Gastrocnemius medialis (tissue), 4 donors: ENCODE measurements around the gene TPK1. TPM values are rescaled to one million over a fixed set of nuclear protein-coding genes. Genes with fewer than 3 reads are reported as not detected.
"Not testable (repeated sequence)": the region's sequence is repeated elsewhere in the genome, so short reads cannot be mapped to it uniquely, and the experiment has no call there.

Source experiments
- ATAC-seq, 2 donors: fragments of 150-250 bp; one replicate each; pipeline ENCODE4 v1.9.1; 2016
- DNase-seq, 2 donors: peaks; one replicate each; pipeline ENCODE4 v3.0.0-alpha.2; 2019
- H3K27ac ChIP-seq, 4 donors: fragments of 200-600 bp; sonication (generic); 1 replicate in 1 of 4; 2 replicates in 3 of 4; pipeline ENCODE4 v1.5.1; 2016 to 2018; ENCODE audit warnings: mild to moderate bottlenecking in 2 of 4, moderate library complexity in 1 of 4
- H3K27me3 ChIP-seq, 3 donors: fragments of 200-600 bp; sonication (generic) in 2 of 3; 1 replicate in 1 of 3; 2 replicates in 2 of 3; pipeline versions ENCODE4 v1.5.1 to v1.6.0; 2016 to 2019; ENCODE audit warnings: mild to moderate bottlenecking in 1 of 3, moderate library complexity in 1 of 3
- H3K36me3 ChIP-seq, 2 donors: fragments of 200-600 bp; sonication (generic) in 1 of 2; one replicate each; pipeline ENCODE4 v1.5.1; 2017 to 2018
- H3K4me1 ChIP-seq, 2 donors: fragments of 200-600 bp; sonication (generic) in 1 of 2; one replicate each; pipeline ENCODE4 v1.5.1; 2016 to 2017; ENCODE audit warnings: mild to moderate bottlenecking in 2 of 2
- H3K4me3 ChIP-seq, 4 donors: fragments of 200-600 bp; sonication (generic) in 3 of 4; 1 replicate in 1 of 4; 2 replicates in 3 of 4; pipeline ENCODE4 v1.5.1; 2016 to 2019; ENCODE audit warnings: mild to moderate bottlenecking in 2 of 4
- H3K9me3 ChIP-seq, 3 donors: fragments of 200-600 bp; sonication (generic) in 2 of 3; 1 replicate in 1 of 3; 2 replicates in 2 of 3; pipeline ENCODE4 v1.5.1; 2016 to 2019
- CTCF ChIP-seq, 5 experiments: fragments of 450-650 bp in 3 of 5; fragments of 200-600 bp in 2 of 5; sonication (generic) in 2 of 5; IDR thresholded peaks in 4 of 5; conservative IDR thresholded peaks in 1 of 5; 1 replicate in 4 of 5; 2 replicates in 1 of 5; pipeline ENCODE4 v1.5.1; 2016 to 2019; ENCODE audit warnings: antibody characterized with exemption in 5 of 5, mild to moderate bottlenecking in 3 of 5, moderate library complexity in 3 of 5
- POLR2A ChIP-seq, 2 donors: fragments of 450-650 bp; IDR thresholded peaks; one replicate each; pipeline ENCODE4 v1.6.1; 2017; ENCODE audit warnings: antibody characterized with exemption in 2 of 2, mild to moderate bottlenecking in 2 of 2, moderate library complexity in 2 of 2
- in situ Hi-C, 4 donors: fragments of 200-750 bp; cut with MboI; loops; one replicate each; pipeline versions ENCODE4 v1.15.0 to v1.8.0; 2017; ENCODE audit warnings: low sequenced_read_pairs in 4 of 4
- intact Hi-C: fragments of 100-400 bp; cut with DNase I; formaldehyde crosslinking; loops from one replicate; pipeline ENCODE4 v1.15.1; 2023; ENCODE audit warnings: low total_unique reads
- total RNA-seq, 4 donors: library from RNA; depleted of rRNA; stranded (reverse); fragments of >200 nt; gene quantifications; one replicate each; pipeline versions ENCODE4 v1.1.0 to v1.2.3, GENCODE V29; 2016

Gene TPK1
- total RNA-seq, 4 donors from 2014 or later: 2.0 to 6.9 (median 2.7) TPM

GRCh38 chr7:144731661-144732351 lies 104.0 kb downstream of the TPK1 start:
- Histone ChIP-seq H3K4me3 (no peak overlapping the region), H3K4me1 (no peaks in the 10 kb centered on the region), H3K9me3 (no peaks in the 10 kb centered on the region), H3K27ac (no peak overlapping the region), H3K36me3 (no peaks in the 10 kb centered on the region), H3K27me3 (no peaks in the 10 kb centered on the region)
- DNase-seq (no peak), ATAC-seq (no peak)
- TF ChIP-seq CTCF (IDR thresholded peaks at IDR 0.05 in 4 of 5, conservative IDR thresholded peaks at IDR 0.05 in 1 of 5) (no peak), POLR2A (IDR thresholded peaks at IDR 0.05) (no peak)
- intact Hi-C loops (no loop called here), in situ Hi-C loops (no loop called here)

- TF ChIP-seq CTCF (IDR thresholded peaks at IDR 0.05 in 4 of 5, conservative IDR thresholded peaks at IDR 0.05 in 1 of 5) (no peak), POLR2A (IDR thresholded peaks at IDR 0.05) (no peak)
- Histone ChIP-seq H3K27me3 (no peaks in the 10 kb centered on the region), H3K4me3 (no peak overlapping the region), H3K27ac (no peak overlapping the region), H3K9me3 (no peaks in the 10 kb centered on the region), H3K4me1 (no peaks in the 10 kb centered on the region), H3K36me3 (no peaks in the 10 kb centered on the region)
- intact Hi-C loops (no loop called here), in situ Hi-C loops (no loop called here)
- ATAC-seq (no peak), DNase-seq (no peak)
Observed at GRCh38 chr7:144730224-144730623, 105.6 kb downstream of the TPK1 start.

GRCh38 chr7:144729226-144729625 lies 106.6 kb downstream of the TPK1 start:
- DNase-seq (no peak), ATAC-seq (no peak)
- Histone ChIP-seq H3K4me3 (no peak overlapping the region), H3K27me3 (no peaks in the 10 kb centered on the region), H3K27ac (no peak overlapping the region), H3K4me1 (no peaks in the 10 kb centered on the region), H3K36me3 (no peaks in the 10 kb centered on the region), H3K9me3 (no peaks in the 10 kb centered on the region)
- intact Hi-C loops (no loop called here), in situ Hi-C loops (no loop called here)
- TF ChIP-seq POLR2A (IDR thresholded peaks at IDR 0.05) (no peak), CTCF (IDR thresholded peaks at IDR 0.05 in 4 of 5, conservative IDR thresholded peaks at IDR 0.05 in 1 of 5) (no peak)

GRCh38 chr7:144728551-144728950 lies 107.3 kb downstream of the TPK1 start:
- no peaks in the 10 kb centered on the region for H3K9me3 ChIP-seq
- DNase-seq: no peak
- no peak for TF ChIP-seq POLR2A (IDR thresholded peaks at IDR 0.05)
- TF ChIP-seq CTCF (IDR thresholded peaks at IDR 0.05 in 4 of 5, conservative IDR thresholded peaks at IDR 0.05 in 1 of 5): no peak
- in situ Hi-C loops: no loop called here
- no peak for ATAC-seq
- intact Hi-C loops: no loop called here
- no peak overlapping the region for H3K4me3 ChIP-seq
- no peaks in the 10 kb centered on the region for H3K4me1 ChIP-seq
- no peaks in the 10 kb centered on the region for H3K36me3 ChIP-seq
- H3K27me3 ChIP-seq: no peaks in the 10 kb centered on the region
- no peak overlapping the region for H3K27ac ChIP-seq

- intact Hi-C loops, DNase-seq, in situ Hi-C loops, H3K4me3 ChIP-seq, H3K36me3 ChIP-seq, ATAC-seq, H3K9me3 ChIP-seq, H3K27ac ChIP-seq, H3K27me3 ChIP-seq, H3K4me1 ChIP-seq: not testable (repeated sequence)
Observed at GRCh38 chr7:144726840-144727239, 109.0 kb downstream of the TPK1 start.
